Activated T-cell treated with anti-CD3 and anti-CD28 coated beads for 24 hours (primary cell): ENCODE data around the gene ABCB4.

Experiments
- DNase-seq: peaks from one replicate; pipeline ENCODE4 v3.0.0-alpha.2; 2020; ENCODE audit warnings: low read depth

Gene ABCB4

DNA sequence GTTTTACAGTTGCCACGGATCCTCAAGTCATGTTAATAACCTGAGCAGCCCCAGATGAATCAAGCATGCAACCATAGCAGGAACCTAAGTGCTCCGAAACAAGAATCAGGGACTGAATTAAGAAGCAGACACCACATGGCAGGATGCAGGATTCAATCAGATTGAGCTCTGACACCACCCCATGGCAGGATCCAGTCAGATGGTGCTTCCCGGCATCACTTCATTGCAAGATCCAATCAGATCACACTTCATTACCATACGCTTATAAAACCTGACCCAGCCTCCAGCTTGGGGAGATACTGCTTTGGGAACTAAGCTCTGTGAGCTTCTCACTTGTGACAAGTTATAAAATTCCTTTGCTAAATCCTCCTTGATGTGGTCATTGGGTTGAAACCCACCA is 55.3 kb downstream of the ABCB4 start:
- DNase-seq = no peak

DNA sequence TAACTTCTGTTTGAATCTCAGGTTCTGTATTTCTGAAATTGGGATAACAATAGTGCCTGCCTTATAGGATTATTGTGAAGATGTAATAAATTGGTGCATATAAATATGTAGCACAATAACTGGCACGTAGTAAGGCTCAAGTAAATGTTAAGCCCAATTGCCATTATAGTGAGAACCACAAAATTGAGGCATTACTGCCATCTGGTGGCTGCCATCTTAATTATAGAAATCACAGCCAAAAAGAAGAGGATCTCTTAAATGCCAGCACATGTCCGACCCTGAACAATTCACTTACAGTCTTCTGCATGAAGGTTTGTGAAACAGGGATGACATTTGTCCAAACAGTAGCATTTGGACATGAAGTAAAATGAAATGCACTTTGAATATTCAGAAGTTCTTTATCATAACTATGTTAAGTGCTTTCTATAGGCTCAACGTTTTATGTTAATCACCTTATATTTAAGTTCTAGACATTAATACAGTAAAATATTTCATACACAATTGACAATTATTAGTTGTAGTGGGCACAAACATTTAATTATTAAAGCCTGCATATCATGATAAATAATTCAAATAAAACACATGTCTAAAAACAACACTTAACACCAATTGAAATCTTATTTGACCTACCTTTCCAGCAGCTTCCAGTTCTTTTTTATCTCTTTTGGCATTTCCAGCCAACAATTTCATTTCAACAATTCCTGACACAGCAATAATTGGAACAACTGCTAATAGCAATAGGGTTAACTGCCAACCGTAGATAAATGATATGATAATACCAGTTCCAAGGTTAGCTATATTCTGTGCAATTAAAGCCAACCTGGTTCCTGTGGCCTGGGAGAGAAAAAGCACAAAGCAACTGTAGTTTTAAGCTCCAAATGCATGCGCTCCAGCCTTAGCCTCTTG is 58.5 kb downstream of the ABCB4 start:
- peak; percentile 53 for DNase-seq

DNA sequence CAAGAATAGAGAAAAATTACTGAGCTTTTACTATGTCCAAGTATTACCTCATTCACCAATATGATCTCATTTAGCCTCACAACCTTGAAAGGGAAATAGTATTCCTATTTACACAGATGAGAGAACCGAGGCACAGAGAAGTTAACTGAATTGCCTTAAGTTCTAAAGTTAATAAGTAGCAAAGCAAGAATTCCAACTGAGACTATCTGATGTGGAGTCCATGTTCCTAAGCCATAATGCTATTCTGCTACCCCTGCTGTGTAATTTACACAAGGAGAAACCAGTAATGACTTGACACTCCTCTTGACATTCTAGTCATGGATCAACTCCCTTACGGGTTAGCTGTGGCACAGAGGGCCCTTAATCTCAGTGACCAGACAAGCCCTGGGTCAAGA is 60.7 kb downstream of the ABCB4 start:
- no peak for DNase-seq

DNA sequence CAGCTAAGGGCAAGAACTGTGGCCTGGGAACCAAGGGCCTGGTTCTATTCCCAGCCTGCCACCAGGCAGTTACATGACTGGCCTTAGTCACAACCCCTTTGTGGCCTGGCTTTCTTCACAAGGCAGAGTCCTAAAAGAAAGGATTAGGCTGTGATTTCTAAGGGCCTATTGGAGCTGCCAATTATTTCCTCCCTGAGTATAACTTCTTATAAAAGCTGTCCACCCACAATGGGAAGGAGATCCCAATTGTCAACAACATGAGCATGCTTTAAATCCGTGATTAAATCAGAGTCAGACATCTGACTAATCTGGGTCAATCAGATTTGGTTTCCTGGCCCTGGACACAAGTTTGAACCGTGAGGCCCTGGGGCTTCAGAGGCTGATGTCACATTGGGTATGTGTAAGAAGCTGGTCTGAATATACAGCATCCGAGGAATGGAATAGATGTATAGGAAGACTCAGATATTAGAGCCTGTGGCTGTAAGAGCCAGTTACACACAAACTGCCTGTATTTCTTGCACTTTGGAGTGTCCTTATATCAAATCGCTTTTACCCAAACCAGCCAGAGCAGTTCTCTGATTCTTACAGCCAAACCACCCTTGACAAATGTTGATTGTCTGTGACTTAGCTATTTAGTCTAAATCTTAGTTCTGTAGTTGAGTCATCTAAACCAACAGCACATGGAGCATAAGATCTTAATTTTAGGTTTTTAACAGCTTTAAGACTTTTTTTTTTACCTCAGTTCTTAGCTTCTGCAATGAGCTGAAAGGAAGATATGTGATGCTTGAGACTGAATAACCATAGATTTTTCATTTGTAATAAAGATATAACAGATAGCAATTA is 61.3 kb downstream of the ABCB4 start:
- DNase-seq = no peak

DNA sequence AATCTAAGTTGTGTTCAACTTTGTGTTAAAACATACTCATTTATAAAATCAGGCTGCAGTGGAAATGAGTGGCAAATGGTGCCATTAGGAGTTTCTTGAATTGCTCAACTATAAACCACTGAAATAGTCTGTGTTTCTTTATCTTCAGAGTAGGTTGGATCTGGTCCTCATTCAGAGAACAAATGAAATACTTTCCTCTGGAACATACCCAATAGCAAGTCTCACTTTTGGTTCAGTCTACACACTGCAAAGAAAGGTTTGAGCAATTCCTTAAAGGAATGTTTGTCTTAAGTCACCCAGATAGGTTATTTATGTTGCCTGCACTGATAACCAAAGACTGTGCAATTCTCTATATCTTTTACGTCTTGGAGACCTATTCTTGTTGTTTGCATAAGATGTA is 62.5 kb downstream of the ABCB4 start:
- DNase-seq = no peak

DNA sequence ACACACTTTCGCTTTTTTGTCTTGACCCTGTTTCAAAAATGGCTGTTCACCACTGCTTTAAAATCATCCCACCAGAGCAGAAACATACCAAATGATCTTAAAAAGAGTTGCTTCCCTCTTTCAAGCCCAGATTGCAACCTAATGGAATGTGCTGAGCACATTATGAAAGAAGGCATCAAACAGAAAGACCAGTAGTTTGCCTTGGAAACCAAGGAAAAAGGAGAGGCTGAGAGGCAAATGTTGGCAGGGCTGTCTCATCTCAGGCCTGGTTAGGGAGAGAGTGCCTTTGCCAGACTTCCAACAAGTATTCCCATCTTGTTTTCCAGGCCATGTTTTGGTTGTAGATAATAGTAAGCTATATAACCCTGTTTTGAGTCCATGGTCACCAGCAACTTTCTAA is 64.3 kb downstream of the ABCB4 start:
- DNase-seq = no peak

DNA sequence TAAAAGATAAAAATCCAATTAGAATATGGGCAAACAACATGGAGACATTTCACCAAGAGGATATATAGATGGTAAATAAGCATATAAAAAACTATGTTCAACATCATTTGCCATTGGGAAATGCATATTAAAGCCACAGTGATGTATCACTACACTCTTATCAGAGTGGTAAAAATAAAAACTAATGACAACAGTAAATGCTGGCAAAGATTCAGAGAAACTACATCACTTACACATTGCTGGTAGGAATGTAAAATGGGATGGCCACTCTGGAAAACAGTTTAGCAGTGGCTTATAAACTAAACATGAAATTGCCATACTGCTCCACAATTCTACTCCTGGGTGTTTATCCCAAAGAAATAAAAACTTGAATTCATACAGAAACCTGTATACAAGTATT is 70.8 kb downstream of the ABCB4 start:
- no peak for DNase-seq

DNA sequence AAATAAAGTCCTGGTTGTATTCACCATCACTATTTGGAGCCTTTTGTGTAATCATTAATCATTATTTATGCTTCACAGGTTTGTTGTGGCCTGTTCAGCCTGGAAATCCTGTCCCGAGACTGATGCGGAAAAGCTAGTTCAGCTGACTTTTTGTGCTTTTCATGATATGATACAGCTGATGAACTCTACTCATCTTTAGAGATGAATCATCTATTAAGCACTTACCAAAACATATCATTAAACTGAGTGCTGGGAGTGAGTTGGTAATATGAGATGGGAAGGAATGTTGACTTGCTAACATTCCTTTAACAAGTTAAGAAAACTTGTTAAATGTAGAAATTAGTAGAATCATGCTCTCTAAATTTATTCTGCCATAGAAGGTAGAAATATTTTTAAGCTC is 77.0 kb downstream of the ABCB4 start:
- DNase-seq = no peak

DNA sequence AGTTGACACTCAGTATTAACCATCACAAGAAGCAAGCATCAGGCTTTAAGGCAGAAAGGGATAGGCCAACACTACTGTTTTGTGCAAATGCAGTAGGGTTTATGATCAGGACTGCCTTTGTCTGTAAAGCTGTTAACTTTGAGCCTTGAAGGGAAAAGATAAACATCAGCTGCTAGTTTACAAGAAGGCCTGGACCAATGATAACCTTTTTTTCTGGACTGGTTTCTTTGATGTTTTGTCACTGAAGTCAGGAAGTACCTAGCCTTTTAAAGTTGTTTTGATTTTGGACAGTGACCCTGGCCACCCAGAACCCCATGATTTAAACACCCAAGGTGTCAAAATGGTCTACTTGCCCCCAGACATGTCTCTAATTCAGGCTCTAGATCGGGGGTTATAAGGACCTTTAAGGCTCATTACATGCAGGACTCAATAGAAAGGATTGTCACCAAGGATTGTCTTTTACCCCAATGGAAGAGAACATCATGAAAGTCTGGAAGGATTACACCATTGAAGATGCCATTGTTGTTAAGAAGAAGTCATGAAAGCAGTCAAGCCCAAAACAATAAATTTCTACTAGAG is 79.9 kb downstream of the ABCB4 start:
- DNase-seq = no peak

DNA sequence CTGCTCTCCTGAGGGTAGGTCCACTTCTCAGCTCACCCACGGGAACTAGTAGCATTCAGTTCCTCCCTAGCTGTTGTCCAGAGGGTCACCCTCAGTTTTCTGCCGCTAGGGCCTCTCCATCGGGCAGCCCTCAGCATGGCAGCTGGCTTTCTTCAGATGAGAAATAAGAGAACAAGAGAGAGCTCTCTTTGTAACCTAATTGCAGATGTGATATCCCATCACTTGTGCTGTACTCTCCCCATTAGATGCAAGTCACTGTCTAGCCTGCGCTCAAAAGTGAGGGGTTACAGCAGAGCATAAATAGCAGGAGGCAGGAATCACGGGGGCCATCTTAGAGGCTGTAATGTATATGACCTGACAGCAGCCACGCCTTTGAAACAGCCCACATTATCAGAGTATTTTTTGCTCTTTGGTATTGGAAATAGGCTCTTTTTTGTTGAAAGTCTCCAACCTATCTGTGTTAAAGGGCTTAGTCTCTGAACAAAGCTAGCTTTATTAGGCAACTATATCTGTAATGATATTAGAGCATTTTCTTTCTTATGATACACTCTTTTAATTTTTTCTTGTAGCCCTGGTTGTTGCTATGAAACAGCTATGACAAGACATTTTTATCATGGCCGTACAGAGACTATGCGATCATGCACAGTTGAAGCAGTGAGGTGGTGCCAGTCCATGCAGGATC is 84.3 kb downstream of the ABCB4 start:
- DNase-seq = no peak

DNA sequence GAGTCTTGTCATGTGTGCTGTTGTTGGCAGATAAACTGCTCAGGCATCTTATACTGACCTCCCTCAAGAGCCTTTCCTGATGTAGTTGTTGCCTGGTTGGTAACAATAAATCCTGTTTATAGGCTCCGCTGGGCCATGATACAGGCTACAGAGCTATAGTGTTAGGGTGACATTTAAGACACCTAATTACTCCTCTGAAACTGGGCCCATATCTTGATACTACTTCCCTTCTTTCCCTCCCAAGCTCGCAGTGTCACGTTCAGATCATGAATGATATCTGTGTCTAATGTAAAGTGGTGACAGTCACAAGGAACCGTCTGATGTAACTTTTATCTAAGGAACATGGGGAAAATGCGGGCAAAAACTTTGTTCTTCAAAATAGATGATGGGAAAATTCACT is 94.6 kb downstream of the ABCB4 start:
- DNase-seq = no peak

DNA sequence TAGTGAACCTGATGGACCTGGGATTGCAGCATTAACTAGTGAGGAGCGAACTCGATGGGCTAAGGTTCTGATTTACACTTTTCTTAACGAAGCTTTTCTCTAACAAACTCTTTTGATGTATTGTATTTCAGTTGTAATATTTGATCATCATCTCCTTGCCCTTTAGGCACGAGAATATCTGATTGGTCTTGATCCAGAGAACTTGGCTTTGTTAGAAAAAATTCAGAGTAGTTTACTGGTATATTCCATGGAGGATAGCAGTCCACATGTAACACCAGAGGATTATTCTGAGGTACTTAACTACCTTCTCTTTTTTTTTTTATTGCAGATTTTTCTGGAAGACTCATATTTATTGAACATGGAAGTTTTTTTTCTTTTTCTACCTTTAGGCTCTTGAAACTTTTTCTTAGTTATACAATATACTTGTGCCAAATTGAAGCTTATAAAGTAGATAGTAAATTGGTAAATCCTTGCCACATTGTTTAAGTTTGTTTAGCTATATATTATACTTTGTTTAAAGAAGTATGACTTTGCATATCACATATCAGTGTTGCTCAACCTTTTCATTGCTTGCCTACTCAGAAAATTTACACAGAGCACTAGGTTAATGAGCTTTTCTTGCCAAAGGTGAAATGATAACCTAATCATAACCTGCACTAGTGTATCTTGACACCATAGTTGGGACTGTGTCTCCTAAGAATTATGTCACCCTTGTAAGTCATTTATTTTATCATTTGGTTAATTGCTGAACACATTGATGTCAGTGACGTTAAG is 99.6 kb downstream of the ABCB4 start:
- DNase-seq = no peak

DNA sequence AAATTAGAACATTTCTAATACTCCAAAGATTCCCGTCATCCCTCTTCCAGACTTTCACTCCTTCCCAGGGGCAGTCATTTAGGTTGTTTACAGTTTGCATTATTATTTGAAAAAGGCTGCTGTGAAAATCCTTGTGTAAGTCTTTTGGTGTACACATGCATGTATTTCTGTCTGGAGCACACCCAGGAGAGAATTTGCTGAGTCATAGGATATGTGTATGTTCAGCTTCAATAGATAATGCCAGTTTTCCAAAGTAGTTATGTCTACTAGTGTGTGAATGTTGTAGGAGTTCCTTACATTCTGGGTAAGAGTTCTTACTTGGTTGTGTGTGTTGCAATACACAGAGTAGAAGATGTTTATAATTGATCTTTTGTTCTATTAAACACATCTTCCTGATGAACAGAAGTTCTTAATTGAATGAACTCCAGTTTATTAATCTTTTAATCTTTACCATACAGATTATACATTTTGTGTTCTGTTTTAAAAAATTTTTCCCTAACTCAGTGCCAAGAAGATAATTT is 104.8 kb downstream of the ABCB4 start:
- DNase-seq = no peak

DNA sequence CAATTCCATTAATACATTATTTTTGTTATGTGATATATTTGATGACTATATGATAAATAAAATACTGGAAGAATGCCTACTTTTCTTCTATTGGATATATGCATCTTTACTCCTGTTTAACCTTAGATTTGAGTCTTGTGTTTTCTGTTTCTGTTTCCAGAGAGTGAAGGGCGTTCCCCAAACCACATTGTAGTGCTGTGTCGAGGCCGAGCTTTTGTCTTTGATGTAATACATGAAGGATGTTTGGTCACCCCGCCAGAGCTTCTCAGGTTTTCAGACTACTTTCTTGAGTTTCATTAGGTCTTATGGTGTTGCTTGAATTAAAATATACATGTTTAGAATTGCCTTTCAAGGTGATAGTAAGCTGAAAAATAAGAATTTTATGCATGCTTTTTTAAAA is 106.3 kb downstream of the ABCB4 start:
- DNase-seq = no peak

DNA sequence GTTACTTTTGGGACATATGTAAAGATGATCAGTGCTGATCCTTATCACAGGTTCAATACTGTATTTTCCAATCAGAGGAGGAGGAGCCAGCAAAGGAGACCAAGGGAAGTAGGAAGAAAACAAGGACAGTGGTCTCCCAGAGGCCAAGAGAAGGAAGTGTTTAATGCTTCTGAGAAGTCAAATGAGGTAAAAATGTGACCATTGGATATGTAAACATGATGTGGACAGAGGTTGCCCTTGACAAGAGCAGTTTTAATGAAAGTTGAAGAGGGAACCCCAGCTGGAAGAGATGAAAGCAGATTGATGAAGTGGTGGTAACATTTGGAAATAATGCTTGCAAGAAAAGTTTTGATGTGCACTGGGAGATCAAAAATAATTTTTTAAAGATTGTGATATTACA is 111.2 kb downstream of the ABCB4 start:
- DNase-seq = no peak

DNA sequence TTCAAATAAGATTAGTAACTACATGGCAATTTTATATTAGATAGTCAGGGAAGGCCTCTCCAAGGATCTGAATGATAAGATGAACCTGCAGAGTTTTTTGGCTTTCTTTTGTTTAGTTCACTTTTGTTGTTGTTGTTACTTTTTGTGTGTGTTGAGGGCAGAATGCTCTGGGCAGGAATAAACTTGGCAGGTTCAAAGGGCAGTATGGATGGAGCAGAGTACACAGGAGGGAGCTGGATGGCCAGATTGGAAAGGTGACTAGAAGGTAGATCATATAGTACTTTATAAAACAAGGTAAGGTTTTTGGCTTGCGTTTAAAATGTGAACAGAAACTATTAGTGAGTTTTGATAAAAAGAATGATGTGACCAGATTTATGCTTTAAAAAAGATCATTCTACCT is 112.1 kb downstream of the ABCB4 start:
- DNase-seq = no peak

DNA sequence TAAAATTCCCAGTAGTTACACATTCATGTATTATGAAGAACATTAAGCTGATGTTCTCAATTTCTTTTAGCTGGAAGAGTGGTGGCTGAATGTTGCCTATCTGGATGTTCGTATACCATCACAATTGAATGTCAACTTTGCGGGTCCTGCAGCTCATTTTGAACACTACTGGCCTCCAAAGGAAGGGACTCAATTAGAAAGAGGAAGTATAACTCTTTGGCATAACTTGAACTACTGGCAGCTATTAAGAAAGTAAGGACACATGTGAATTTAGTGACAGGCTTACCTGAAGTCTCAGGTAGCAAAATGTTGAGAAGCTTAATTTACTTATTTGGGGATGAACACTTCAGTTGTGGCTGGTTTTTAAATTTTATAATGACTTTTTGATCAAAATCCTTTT is 114.2 kb downstream of the ABCB4 start:
- DNase-seq = no peak

DNA sequence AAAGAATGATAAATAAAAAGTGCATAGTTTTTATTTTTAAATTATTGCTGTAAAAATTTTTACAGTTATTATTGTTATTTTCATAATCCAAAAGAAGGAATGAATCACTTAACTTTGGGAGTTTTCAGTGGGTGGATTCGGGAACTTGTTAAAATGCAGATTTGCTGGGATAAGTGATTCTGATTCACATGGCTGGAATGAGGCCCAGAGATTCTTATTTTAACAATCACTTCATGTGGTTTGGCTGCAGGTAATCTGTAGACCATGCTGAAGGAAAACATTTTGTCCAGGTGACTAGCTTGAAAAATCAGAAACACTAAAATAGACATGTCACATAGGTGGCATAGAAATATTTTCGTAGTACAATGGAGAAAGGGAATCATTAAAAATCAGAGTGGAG is 116.1 kb downstream of the ABCB4 start:
- DNase-seq = no peak

DNA sequence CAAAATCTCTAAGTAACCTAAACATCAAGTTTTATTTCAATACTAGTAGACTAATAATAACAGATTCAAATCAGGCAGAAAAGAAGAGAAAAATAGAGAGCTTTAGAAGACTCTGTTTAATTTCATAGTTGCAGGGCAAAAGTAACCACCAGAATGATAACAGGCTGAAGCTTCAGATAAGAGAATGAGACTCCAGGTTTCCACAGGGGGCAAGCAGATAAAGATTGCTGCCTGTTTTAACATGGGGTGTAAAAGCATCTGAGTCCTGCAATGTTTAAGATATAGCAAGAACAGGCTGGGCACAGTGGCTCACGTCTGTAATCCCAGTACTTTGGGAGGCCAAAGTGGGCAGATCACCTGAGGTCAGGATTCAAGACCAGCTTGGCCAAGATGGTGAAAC is 119.0 kb downstream of the ABCB4 start:
- no peak for DNase-seq

DNA sequence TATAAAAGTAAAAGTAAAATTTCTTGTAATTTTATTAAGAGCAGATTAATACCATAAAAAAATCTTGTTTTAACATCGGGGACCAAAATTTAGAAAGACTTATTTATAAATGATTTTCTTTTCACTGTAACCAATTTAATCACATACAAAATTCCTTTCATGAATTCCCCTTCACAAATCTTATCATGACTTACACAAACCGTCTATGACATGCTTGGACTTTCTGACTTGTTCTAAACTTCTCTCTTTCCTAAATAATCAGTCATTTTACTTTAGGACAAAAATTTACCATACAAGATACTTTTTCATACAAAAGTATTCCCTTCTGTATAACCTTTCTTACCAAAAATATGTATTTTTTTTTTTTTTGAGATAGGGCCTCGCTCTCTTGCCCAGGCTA is 120.7 kb downstream of the ABCB4 start:
- no peak for DNase-seq
